Measurements from ENCODE around the gene MACO1.

DNA sequence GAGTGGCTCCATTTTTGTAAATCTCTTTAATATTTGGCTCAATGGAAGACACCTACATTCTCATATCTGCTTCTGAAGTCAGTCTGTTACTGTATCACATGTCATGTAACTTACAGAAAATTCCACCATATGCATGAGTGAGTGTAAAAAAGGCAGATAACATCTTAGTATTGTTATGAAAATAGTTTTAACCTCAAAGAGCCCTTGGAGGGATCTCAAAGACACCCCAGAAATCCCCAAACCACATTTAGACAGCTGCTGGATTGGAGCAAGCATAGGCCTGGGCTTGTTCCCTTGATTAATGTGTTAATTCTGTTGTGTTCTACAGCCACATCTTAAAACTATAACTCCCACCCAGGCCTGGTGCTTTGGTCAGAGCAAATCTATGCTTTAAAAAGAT, 16.9 kb downstream of the MACO1 start:
- TF ChIP-seq, protein P1, sequence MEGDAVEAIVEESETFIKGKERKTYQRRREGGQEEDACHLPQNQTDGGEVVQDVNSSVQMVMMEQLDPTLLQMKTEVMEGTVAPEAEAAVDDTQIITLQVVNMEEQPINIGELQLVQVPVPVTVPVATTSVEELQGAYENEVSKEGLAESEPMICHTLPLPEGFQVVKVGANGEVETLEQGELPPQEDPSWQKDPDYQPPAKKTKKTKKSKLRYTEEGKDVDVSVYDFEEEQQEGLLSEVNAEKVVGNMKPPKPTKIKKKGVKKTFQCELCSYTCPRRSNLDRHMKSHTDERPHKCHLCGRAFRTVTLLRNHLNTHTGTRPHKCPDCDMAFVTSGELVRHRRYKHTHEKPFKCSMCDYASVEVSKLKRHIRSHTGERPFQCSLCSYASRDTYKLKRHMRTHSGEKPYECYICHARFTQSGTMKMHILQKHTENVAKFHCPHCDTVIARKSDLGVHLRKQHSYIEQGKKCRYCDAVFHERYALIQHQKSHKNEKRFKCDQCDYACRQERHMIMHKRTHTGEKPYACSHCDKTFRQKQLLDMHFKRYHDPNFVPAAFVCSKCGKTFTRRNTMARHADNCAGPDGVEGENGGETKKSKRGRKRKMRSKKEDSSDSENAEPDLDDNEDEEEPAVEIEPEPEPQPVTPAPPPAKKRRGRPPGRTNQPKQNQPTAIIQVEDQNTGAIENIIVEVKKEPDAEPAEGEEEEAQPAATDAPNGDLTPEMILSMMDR (conservative IDR thresholded peaks at IDR 0.05; ENCODE audit: low read depth, low read length), result no peak
- TF ChIP-seq EZH2 (IDR thresholded peaks at IDR 0.05; ENCODE audit: borderline replicate concordance, low read depth, low read length, poor library complexity, severe bottlenecking), result no peak
